ENCODE measurements around the gene MANEA. TPM values are rescaled to one million over a fixed set of nuclear protein-coding genes. Genes with fewer than 3 reads are reported as not detected.

MANEA gene
- total RNA-seq (2022) (15.7 and 17.1 TPM in 2 replicates), Bru-seq, nascent RNA (percentile 69 among the genes with signal in this experiment), BruChase-seq, experiment 1, labeled RNA remaining after a 2-hour chase (percentile 79 among the genes with signal in this experiment), BruChase-seq, experiment 2, labeled RNA remaining after a 6-hour chase (percentile 84 among the genes with signal in this experiment)
- long read RNA-seq, full-length matches to known transcripts: 18 of 20 reads
- long read RNA-seq, partial matches to known transcripts: 0 of 20 reads
- long read RNA-seq, other reads (novel, unspliced or antisense): 2 of 20 reads

DNA sequence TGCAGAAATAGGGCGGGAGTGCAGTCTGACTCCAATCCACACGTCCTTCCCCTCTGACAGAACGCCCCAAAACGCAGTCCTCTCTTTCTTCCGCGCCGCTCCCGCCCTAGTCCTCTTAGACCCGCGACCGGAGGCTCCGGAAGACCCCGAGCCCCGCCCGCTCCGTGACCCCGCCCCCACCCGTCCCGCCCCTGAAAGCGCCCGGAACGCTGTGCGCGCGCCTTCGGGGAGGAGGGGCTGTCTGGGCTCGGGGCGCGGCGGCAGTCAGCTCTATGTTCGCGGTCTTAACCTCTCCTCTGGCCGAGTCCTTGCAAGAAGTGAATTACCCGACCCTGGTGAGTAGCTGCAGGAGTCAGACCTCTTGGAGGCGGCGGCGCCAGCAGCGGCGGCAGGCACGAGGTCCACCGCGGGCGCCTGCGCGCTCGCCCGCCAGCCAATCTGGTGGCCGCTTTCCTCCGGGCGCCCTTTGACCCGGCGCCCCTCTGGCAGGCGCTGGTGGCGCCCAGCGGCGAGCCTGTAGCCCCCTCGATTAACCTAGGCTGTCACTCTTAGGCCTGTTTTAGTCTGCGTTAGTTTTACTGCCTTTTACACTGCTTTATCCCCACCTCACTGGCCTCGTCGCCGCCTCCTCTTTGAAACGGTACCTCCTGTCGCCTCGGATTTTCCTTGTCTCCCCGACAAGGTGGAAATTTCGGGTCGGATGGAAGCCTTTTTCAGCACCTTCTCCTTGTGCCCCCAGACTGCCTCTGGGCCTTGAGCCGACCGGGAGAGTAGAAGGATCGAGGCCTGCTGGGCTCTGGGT, at the start of gene MANEA:
Gene MANEA (plus strand): TSS at position 232 of the 802 bp plus-strand sequence. CDS start 8,905 bp downstream, outside the sequence.
- TF ChIP-seq, protein P1, sequence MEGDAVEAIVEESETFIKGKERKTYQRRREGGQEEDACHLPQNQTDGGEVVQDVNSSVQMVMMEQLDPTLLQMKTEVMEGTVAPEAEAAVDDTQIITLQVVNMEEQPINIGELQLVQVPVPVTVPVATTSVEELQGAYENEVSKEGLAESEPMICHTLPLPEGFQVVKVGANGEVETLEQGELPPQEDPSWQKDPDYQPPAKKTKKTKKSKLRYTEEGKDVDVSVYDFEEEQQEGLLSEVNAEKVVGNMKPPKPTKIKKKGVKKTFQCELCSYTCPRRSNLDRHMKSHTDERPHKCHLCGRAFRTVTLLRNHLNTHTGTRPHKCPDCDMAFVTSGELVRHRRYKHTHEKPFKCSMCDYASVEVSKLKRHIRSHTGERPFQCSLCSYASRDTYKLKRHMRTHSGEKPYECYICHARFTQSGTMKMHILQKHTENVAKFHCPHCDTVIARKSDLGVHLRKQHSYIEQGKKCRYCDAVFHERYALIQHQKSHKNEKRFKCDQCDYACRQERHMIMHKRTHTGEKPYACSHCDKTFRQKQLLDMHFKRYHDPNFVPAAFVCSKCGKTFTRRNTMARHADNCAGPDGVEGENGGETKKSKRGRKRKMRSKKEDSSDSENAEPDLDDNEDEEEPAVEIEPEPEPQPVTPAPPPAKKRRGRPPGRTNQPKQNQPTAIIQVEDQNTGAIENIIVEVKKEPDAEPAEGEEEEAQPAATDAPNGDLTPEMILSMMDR (IDR thresholded peaks at IDR 0.05; ENCODE audit: insufficient read depth in 1 of 2, low read depth in 1 of 2, low read length in 1 of 2, severe bottlenecking in 1 of 2, unreplicated experiment in 1 of 2): no peak
- Histone ChIP-seq H3K9me3 (no peaks in the 10 kb centered on the region; the same call in 1 of the 2 replicates), H3K4me3 (ENCODE audit: low read depth, low read length) (peak within 1 kb of the TSS; percentile 54), H3K36me3 (ENCODE audit: control insufficient read depth, insufficient read depth, low read length) (no peaks in the 10 kb centered on the region), H3K27me3 (replicated peaks; ENCODE audit: control insufficient read depth, insufficient read depth, low read length) (no peaks in the 10 kb centered on the region), H3K4me1 (peaks cover 16% of the 10 kb centered on the region)
- H3K27me3 Mint-ChIP-seq (ENCODE audit: insufficient read depth, unreplicated experiment): no peaks in the 10 kb centered on the region
- CTCF ChIA-PET: no interaction called here
- peaks cover 9% of the 10 kb centered on the region for H3K36me3 Mint-ChIP-seq (ENCODE audit: insufficient read depth, unreplicated experiment)
- peaks cover 14% of the 10 kb centered on the region for H3K4me1 Mint-ChIP-seq (ENCODE audit: low read depth, unreplicated experiment)
- H3K9me3 Mint-ChIP-seq (ENCODE audit: unreplicated experiment): no peaks in the 10 kb centered on the region
- POLR2A ChIA-PET: interaction anchor here (0.6 kb wide), 1 partner anchor 228 kb away, joined by 6 read pairs; no protein-coding TSS in a partner anchor
- no TSS peak for BruUV-seq (replicated peaks)
- H3K4me3 Mint-ChIP-seq (ENCODE audit: unreplicated experiment): peak within 1 kb of the TSS; percentile 97
- peak within 1 kb of the TSS; percentile 89 for H3K27ac Mint-ChIP-seq (ENCODE audit: unreplicated experiment)
- DNase-seq: peak; percentile 91 to 92
- intact Hi-C loops (cut with micrococcal nuclease; ENCODE audit: unreplicated experiment): loop anchor here (1.0 to 10.0 kb wide), 4 partner anchors 61 to 290 kb away; no protein-coding TSS in a partner anchor

DNA sequence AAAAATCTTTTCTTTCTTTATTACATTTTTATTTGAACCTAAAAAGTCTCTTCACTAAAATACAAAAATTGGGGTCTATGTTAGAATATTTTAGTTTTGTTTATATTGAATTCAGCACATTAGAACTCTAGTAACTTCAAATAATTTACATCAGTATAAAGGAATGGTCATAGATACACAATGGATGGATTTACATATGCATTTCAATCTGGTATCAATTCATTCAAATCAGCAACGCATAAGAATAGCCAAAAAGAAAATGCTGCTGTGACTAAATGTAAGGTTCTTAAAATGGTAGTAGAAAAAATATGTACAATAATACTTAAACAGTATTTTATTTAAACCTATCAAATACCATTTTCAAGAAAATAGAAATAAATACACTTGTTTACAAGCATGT, 47.6 kb upstream of the MANEA start:
- Mint-ChIP-seq H3K4me3 (ENCODE audit: unreplicated experiment) (no peak overlapping the region), H3K4me1 (ENCODE audit: low read depth, unreplicated experiment) (peaks cover 17% of the 10 kb centered on the region), H3K27me3 (ENCODE audit: insufficient read depth, unreplicated experiment) (no peaks in the 10 kb centered on the region), H3K9me3 (ENCODE audit: unreplicated experiment) (no peaks in the 10 kb centered on the region), H3K36me3 (ENCODE audit: insufficient read depth, unreplicated experiment) (no peaks in the 10 kb centered on the region), H3K27ac (ENCODE audit: unreplicated experiment) (no peak overlapping the region)
- CTCF ChIA-PET: no interaction called here
- no peaks in the 10 kb centered on the region for H3K27me3 ChIP-seq (replicated peaks; ENCODE audit: control insufficient read depth, insufficient read depth, low read length)
- no peaks in the 10 kb centered on the region for H3K9me3 ChIP-seq
- H3K4me1 ChIP-seq: peaks cover 16% of the 10 kb centered on the region; the same call in 1 of the 2 replicates
- intact Hi-C loops (cut with micrococcal nuclease; ENCODE audit: unreplicated experiment): no loop called here
- TF ChIP-seq, protein P1 (IDR thresholded peaks at IDR 0.05; ENCODE audit: insufficient read depth in 1 of 2, low read depth in 1 of 2, low read length in 1 of 2, severe bottlenecking in 1 of 2, unreplicated experiment in 1 of 2): no peak
- no peak overlapping the region for H3K4me3 ChIP-seq (ENCODE audit: low read depth, low read length)
- POLR2A ChIA-PET: no interaction called here
- no peaks in the 10 kb centered on the region for H3K36me3 ChIP-seq (ENCODE audit: control insufficient read depth, insufficient read depth, low read length)
- BruUV-seq (replicated peaks): no TSS peak
- no peak for DNase-seq

GRCh38 chr6:95530176-95530819, 47.0 kb upstream of the MANEA start:
- Histone ChIP-seq H3K4me1 (peaks cover 16% of the 10 kb centered on the region; the same call in 1 of the 2 replicates), H3K36me3 (ENCODE audit: control insufficient read depth, insufficient read depth, low read length) (no peaks in the 10 kb centered on the region), H3K9me3 (no peaks in the 10 kb centered on the region), H3K27me3 (replicated peaks; ENCODE audit: control insufficient read depth, insufficient read depth, low read length) (no peaks in the 10 kb centered on the region), H3K4me3 (ENCODE audit: low read depth, low read length) (no peak overlapping the region)
- TF ChIP-seq, protein P1 (IDR thresholded peaks at IDR 0.05; ENCODE audit: insufficient read depth in 1 of 2, low read depth in 1 of 2, low read length in 1 of 2, severe bottlenecking in 1 of 2, unreplicated experiment in 1 of 2): no peak
- Mint-ChIP-seq H3K36me3 (ENCODE audit: insufficient read depth, unreplicated experiment) (no peaks in the 10 kb centered on the region), H3K4me3 (ENCODE audit: unreplicated experiment) (no peak overlapping the region), H3K4me1 (ENCODE audit: low read depth, unreplicated experiment) (peaks cover 17% of the 10 kb centered on the region), H3K9me3 (ENCODE audit: unreplicated experiment) (no peaks in the 10 kb centered on the region), H3K27ac (ENCODE audit: unreplicated experiment) (peak overlapping the region; percentile 27), H3K27me3 (ENCODE audit: insufficient read depth, unreplicated experiment) (no peaks in the 10 kb centered on the region)
- no TSS peak for BruUV-seq (replicated peaks)
- intact Hi-C loops (cut with micrococcal nuclease; ENCODE audit: unreplicated experiment): no loop called here
- ChIA-PET POLR2A (no interaction called here), CTCF (no interaction called here)
- no peak for DNase-seq
